K562 (cell line): ENCODE results near the gene C19orf12. TPM values are rescaled to one million over a fixed set of nuclear protein-coding genes. Genes with fewer than 3 reads are reported as not detected.

Source experiments
- CBX2 ChIP-seq: fragments of 200-600 bp; sonication (generic); IDR thresholded peaks from one replicate; pipeline ENCODE4 v1.6.1; 2012; ENCODE audit warnings: mild to moderate bottlenecking, low read length, inconsistent platforms; ENCODE audit not compliant: insufficient read depth, poor library complexity, severe bottlenecking
- E2F4 ChIP-seq: sonication (generic); formaldehyde crosslinking; IDR thresholded peaks from 2 replicates; pipeline ENCODE4 v1.8.0; 2022; ENCODE audit warnings: mild to moderate bottlenecking, low read depth, missing genetic modification reagents
- E2F6 ChIP-seq, 2 experiments: IDR thresholded peaks; 2 replicates each; pipeline ENCODE4 v1.6.1; 2011; ENCODE audit warnings: borderline replicate concordance in 1 of 2, control low read depth in 1 of 2, low read depth in 1 of 2, low read length in 1 of 2, mild to moderate bottlenecking in 1 of 2, mixed read lengths in 1 of 2, moderate library complexity in 1 of 2; ENCODE audit not compliant: insufficient read depth in 1 of 2, insufficient read length in 1 of 2, poor library complexity in 1 of 2, severe bottlenecking in 1 of 2; ENCODE audit errors: extremely low read depth in 1 of 2
- EWSR1 ChIP-seq: fragments of 450-650 bp; IDR thresholded peaks from 2 replicates; pipeline ENCODE4 v1.6.1; 2018; ENCODE audit warnings: borderline replicate concordance, mild to moderate bottlenecking, low read depth, moderate library complexity; ENCODE audit not compliant: partially characterized antibody
- GABPA ChIP-seq: fragments of 200-800 bp; sonication (Bioruptor generic); conservative IDR thresholded peaks from 2 replicates; pipeline ENCODE4 v1.6.1; 2016; ENCODE audit warnings: low read depth, missing genetic modification characterization, missing compliant biosample characterization
- HDAC8 ChIP-seq: fragments of 450-650 bp; IDR thresholded peaks from 2 replicates; pipeline ENCODE4 v1.6.1; 2016; ENCODE audit warnings: mild to moderate bottlenecking, missing genetic modification characterization, moderate library complexity, missing compliant biosample characterization
- ID3 ChIP-seq, 2 experiments: fragments of 250-450 bp in 1 of 2; fragments of 450-650 bp in 1 of 2; sonication (Bioruptor Pico) in 1 of 2; IDR thresholded peaks; 2 replicates each; pipeline versions ENCODE4 v1.6.1 to v1.8.0; 2016 to 2021; ENCODE audit warnings: mild to moderate bottlenecking in 2 of 2, moderate library complexity in 2 of 2, missing compliant biosample characterization in 1 of 2, missing genetic modification characterization in 1 of 2
- KLF16 ChIP-seq: IDR thresholded peaks from 2 replicates; pipeline ENCODE4 v1.6.1; 2016; ENCODE audit warnings: antibody characterized with exemption
- MLX ChIP-seq, 2 experiments: fragments of 450-650 bp in 1 of 2; sonication (generic) in 1 of 2; formaldehyde crosslinking; conservative IDR thresholded peaks; 2 replicates each; pipeline versions ENCODE4 v1.4.0 to v1.8.1; 2020 to 2022; ENCODE audit warnings: mild to moderate bottlenecking in 1 of 2, missing genetic modification reagents in 1 of 2
- NFRKB ChIP-seq: fragments of 450-650 bp; IDR thresholded peaks from 2 replicates; pipeline ENCODE4 v1.6.1; 2016; ENCODE audit warnings: low read depth
- NR3C1 ChIP-seq: sonication (generic); formaldehyde crosslinking; IDR thresholded peaks from 2 replicates; pipeline ENCODE4 v1.8.1; 2022; ENCODE audit warnings: missing genetic modification reagents
- PCBP1 ChIP-seq: fragments of 200-400 bp; formaldehyde crosslinking; IDR thresholded peaks from 2 replicates; pipeline ENCODE4 v1.6.1; 2018; ENCODE audit warnings: mild to moderate bottlenecking, low read depth, low read length; ENCODE audit not compliant: poor library complexity, severe bottlenecking
- PRMT5 ChIP-seq: sonication (generic); formaldehyde crosslinking; IDR thresholded peaks from 2 replicates; pipeline ENCODE4 v1.5.0; 2020; ENCODE audit warnings: missing genetic modification reagents
- SP2 ChIP-seq: IDR thresholded peaks from 2 replicates; pipeline ENCODE4 v1.6.1; 2011; ENCODE audit warnings: mild to moderate bottlenecking, low read depth, low read length, moderate library complexity; ENCODE audit not compliant: poor library complexity, severe bottlenecking; ENCODE audit errors: extremely low read depth
- SUPT5H ChIP-seq: fragments of 450-650 bp; IDR thresholded peaks from 2 replicates; pipeline ENCODE4 v1.6.1; 2016
- TOE1 ChIP-seq, 2 experiments: fragments of 450-650 bp in 1 of 2; sonication (generic) in 1 of 2; formaldehyde crosslinking in 1 of 2; IDR thresholded peaks; 2 replicates each; pipeline versions ENCODE4 v1.7.1 to v1.8.0; 2016 to 2022; ENCODE audit warnings: borderline replicate concordance in 2 of 2, mild to moderate bottlenecking in 2 of 2, antibody characterized with exemption in 1 of 2, inconsistent platforms in 1 of 2, low read depth in 1 of 2, missing genetic modification reagents in 1 of 2, moderate library complexity in 1 of 2
- ZBTB17 ChIP-seq: fragments of 450-650 bp; formaldehyde crosslinking; IDR thresholded peaks from 2 replicates; pipeline ENCODE4 v1.4.0; 2020; ENCODE audit warnings: mild to moderate bottlenecking
- ZNF134 ChIP-seq: fragments of 250-450 bp; sonication (Bioruptor Pico); conservative IDR thresholded peaks from 2 replicates; pipeline ENCODE4 v1.4.0; 2020
- ZNF140 ChIP-seq: fragments of 250-450 bp; sonication (Bioruptor Pico); IDR thresholded peaks from 2 replicates; pipeline ENCODE4 v1.8.0; 2021; ENCODE audit warnings: moderate library complexity, mild to moderate bottlenecking, inconsistent platforms
- ZZZ3 ChIP-seq: fragments of 450-650 bp; IDR thresholded peaks from 2 replicates; pipeline ENCODE4 v1.6.1; 2016; ENCODE audit warnings: antibody characterized with exemption, mild to moderate bottlenecking, moderate library complexity
- polyA plus RNA-seq, 8 experiments: library from polyadenylated mRNA; depleted of rRNA in 4 of 8; stranded (reverse) in 5 of 8; unstranded in 3 of 8; fragments of >200 nt; fragmentation: Nextera tagmentation in 2 of 8; fragmentation: Illumina TruSeq in 1 of 8; extraction: Ambion mirVana in 2 of 8; extraction: Trizol in 1 of 8; gene quantifications; 2 replicates each; pipeline versions ENCODE4 v1.2.1 to v1.2.3, GENCODE V29; 2011 to 2014; ENCODE audit warnings: inconsistent platforms in 1 of 8, missing spikeins in 1 of 8
- total RNA-seq, 7 experiments: library from RNA; depleted of rRNA in 6 of 7; stranded (reverse); fragments of >200 nt in 6 of 7; fragmentation: Illumina TruSeq in 2 of 7; extraction: Trizol in 2 of 7; gene quantifications; 2 replicates each; pipeline versions ENCODE4 v1.2.1 to v1.2.3, GENCODE V29; 2011 to 2021; ENCODE audit warnings: low replicate concordance in 1 of 7
- TF ChIP-seq, protein P1 (sequence below): sonication (generic); formaldehyde crosslinking; IDR thresholded peaks from 2 replicates; pipeline ENCODE4 v1.8.0; 2022; ENCODE audit warnings: missing genetic modification reagents, mild to moderate bottlenecking, moderate library complexity, borderline replicate concordance

The C19orf12 gene
- total and polyA plus RNA-seq, 9 of the 15 experiments (the other 6 are each of a cell fraction or from before 2014, with no cell fraction given): 1.9 to 14.5 (median 10.2) TPM

DNA sequence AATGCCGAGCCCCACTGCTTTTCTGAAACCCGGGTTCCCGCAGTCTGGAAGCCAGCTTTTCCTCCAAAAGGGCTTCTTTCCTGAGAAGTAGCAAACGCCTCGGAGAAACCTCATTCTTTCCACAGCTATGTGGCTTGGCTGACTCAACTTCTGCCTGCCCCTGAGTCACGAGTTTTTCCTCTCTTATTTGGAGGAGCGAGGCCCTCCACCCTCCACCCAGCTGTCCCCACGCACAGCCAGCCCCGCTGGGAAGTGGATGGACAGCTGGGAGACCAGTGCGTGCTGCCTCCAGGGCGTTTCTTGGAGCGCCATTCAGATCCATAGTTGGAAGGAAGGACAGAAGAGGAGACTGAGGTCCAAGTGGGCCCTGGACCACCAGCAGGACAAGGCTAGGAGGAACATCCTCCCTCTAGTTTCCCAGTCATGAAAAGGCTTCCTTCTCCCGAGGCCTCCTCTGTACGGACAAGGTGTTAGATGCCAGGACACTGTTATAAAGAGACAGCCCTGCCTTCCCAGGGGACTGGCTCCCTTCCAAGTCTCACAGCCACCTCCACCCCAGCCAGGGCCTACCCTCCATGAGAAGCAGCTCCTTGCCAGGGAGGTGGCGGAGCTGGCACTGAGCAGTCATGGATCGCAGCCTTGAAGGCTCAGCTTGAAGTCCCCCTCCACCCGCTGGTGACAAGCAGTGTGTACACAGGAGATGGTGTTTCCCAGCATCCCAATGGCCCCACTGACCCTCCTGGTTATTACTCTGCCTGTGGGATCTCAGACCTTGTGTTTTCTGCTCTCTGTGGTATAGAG is 52.3 kb downstream of the C19orf12 start (continued):
- TF ChIP-seq E2F6 (IDR thresholded peaks at IDR 0.05; ENCODE audit: borderline replicate concordance in 1 of 2, extremely low read depth in 1 of 2, insufficient read depth in 1 of 2, insufficient read length in 1 of 2, low read depth in 1 of 2, low read length in 1 of 2, poor library complexity in 1 of 2, severe bottlenecking in 1 of 2) (no peak), E2F4 (CRISPR knock-in tag) (no peak), SUPT5H (no peak), ZNF140 (CRISPR knock-in tag) (no peak), SP2 (no peak), ZNF134 (no peak), KLF16 (no peak), ZZZ3 (no peak), TOE1 (IDR thresholded peaks at IDR 0.05; ENCODE audit: borderline replicate concordance) (peak; percentile 77; the same call in 1 of the 2 replicates), TOE1 (CRISPR knock-in tag; IDR thresholded peaks at IDR 0.05; ENCODE audit: borderline replicate concordance, low read depth) (no peak), PCBP1 (no peak), EWSR1 (no peak), ID3 (CRISPR knock-in tag; IDR thresholded peaks at IDR 0.05) (no peak), ID3 (tag; IDR thresholded peaks at IDR 0.05) (0 out of 2 replicates have a peak, but pooled peaks have one; percentile 56), HDAC8 (no peak; the same call in 1 of the 2 replicates), ZBTB17 (CRISPR knock-in tag) (peak; percentile 49; the same call in 1 of the 2 replicates), CBX2 (no peak), MLX (CRISPR knock-in tag; conservative IDR thresholded peaks at IDR 0.05) (no peak), GABPA (tag) (no peak), NR3C1 (CRISPR knock-in tag) (no peak), PRMT5 (CRISPR knock-in tag) (no peak), NFRKB (0 out of 2 replicates have a peak, but pooled peaks have one; percentile 43)
- TF ChIP-seq, protein P1, sequence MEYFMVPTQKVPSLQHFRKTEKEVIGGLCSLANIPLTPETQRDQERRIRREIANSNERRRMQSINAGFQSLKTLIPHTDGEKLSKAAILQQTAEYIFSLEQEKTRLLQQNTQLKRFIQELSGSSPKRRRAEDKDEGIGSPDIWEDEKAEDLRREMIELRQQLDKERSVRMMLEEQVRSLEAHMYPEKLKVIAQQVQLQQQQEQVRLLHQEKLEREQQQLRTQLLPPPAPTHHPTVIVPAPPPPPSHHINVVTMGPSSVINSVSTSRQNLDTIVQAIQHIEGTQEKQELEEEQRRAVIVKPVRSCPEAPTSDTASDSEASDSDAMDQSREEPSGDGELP: peak; percentile 85
